Bronchial epithelial cell (primary cell): Measurements from ENCODE around the gene SEC14L2. TPM values are rescaled to one million over a fixed set of nuclear protein-coding genes. Genes with fewer than 3 reads are reported as not detected.
A peak's percentile ranks its signal among the peaks of the same experiment; 100 is the strongest.

ENCODE experiments used
- DNase-seq: peaks from one replicate; pipeline ENCODE4 v3.0.0-alpha.2; 2010; ENCODE audit warnings: low read depth
- FAIRE-seq: peaks from 2 replicates; lab custom pipeline; 2011; peaks lifted over from hg19 to GRCh38; lab: Jason Lieb, UNC
- H3K27me3 ChIP-seq: 2 replicates; pipeline ENCODE4 v1.5.1; 2011; ENCODE audit warnings: low read length; ENCODE audit not compliant: control insufficient read depth, insufficient read depth
- H3K36me3 ChIP-seq: 2 replicates; pipeline ENCODE4 v1.5.1; 2011; ENCODE audit warnings: low read length; ENCODE audit not compliant: control insufficient read depth, insufficient read depth
- H3K4me3 ChIP-seq: 2 replicates; pipeline ENCODE4 v1.5.1; 2011; ENCODE audit warnings: mild to moderate bottlenecking, low read depth, low read length, control low read depth
- CTCF ChIP-seq: IDR thresholded peaks from 2 replicates; pipeline ENCODE4 v1.5.1; 2011; ENCODE audit warnings: mild to moderate bottlenecking, moderate library complexity, low read length, control low read depth, inconsistent platforms; ENCODE audit not compliant: insufficient read depth, severe bottlenecking
- total RNA-seq: library from RNA; depleted of rRNA; stranded (reverse); fragments of >200 nt; gene quantifications from 2 replicates; pipeline ENCODE4 v1.2.1, GENCODE V29; 2014

Gene SEC14L2
- total RNA-seq, 1 donor from 2014 or later: 34.5 TPM

GRCh38 chr22:30424534-30425326 lies 27.9 kb downstream of the SEC14L2 start:
- DNase-seq: peak; percentile 50
- TF ChIP-seq CTCF: peak; percentile 29
- no peaks in the 10 kb centered on the region for H3K27me3 ChIP-seq
- peak overlapping the region; percentile 49 for H3K4me3 ChIP-seq
- peaks cover 5% of the 10 kb centered on the region for H3K36me3 ChIP-seq
- FAIRE-seq: no peak

- DNase-seq: peak; percentile 15
- FAIRE-seq: no peak
- H3K27me3 ChIP-seq: no peaks in the 10 kb centered on the region
- H3K4me3 ChIP-seq: peak overlapping the region; percentile 49
- peaks cover 5% of the 10 kb centered on the region for H3K36me3 ChIP-seq
- TF ChIP-seq CTCF: no peak
These were observed 28.5 kb downstream of the SEC14L2 start for GRCh38 chr22:30425327-30425615.

- TF ChIP-seq CTCF: no peak
- Histone ChIP-seq H3K4me3 (peak within 1 kb of the TSS; percentile 49), H3K36me3 (peaks cover 5% of the 10 kb centered on the region), H3K27me3 (no peaks in the 10 kb centered on the region)
- FAIRE-seq: no peak
- DNase-seq: peak; percentile 53
These were observed 29.0 kb downstream of the SEC14L2 start, which contains the start of gene MTFP1 for GRCh38 chr22:30425616-30426387. Gene MTFP1, plus strand, starts transcription at chr22:30425768. Its CDS starts 112 bp downstream, at chr22:30425880.

GRCh38 chr22:30426388-30427353 lies 29.9 kb downstream of the SEC14L2 start:
- Histone ChIP-seq H3K27me3 (no peaks in the 10 kb centered on the region), H3K36me3 (peaks cover 3% of the 10 kb centered on the region), H3K4me3 (peak overlapping the region; percentile 49)
- peak; percentile 88 for TF ChIP-seq CTCF
- peak; percentile 60 for FAIRE-seq
- DNase-seq: peak; percentile 85

GRCh38 chr22:30427871-30428270 lies 31.1 kb downstream of the SEC14L2 start:
- DNase-seq (no peak), FAIRE-seq (no peak)
- TF ChIP-seq CTCF: no peak
- H3K36me3 ChIP-seq: peaks cover 3% of the 10 kb centered on the region
- no peaks in the 10 kb centered on the region for H3K27me3 ChIP-seq
- H3K4me3 ChIP-seq: no peak overlapping the region
